HepG2 (cell line): ENCODE results near the gene NEDD8. TPM values are rescaled to one million over a fixed set of nuclear protein-coding genes. Genes with fewer than 3 reads are reported as not detected.

Experiments
- ATM ChIP-seq: fragments of 450-650 bp; IDR thresholded peaks from 2 replicates; pipeline ENCODE4 v1.7.1; 2017; ENCODE audit warnings: mild to moderate bottlenecking, borderline replicate concordance
- CERS6 ChIP-seq: sonication (generic); formaldehyde crosslinking; IDR thresholded peaks from 2 replicates; pipeline ENCODE4 v1.5.0; 2020; ENCODE audit warnings: missing genetic modification reagents
- DPF2 ChIP-seq: sonication (generic); formaldehyde crosslinking; IDR thresholded peaks from 2 replicates; pipeline ENCODE4 v1.4.0; 2020; ENCODE audit warnings: mild to moderate bottlenecking, low read depth, missing genetic modification reagents, borderline replicate concordance
- E2F1 ChIP-seq: sonication (generic); formaldehyde crosslinking; IDR thresholded peaks from 2 replicates; pipeline ENCODE4 v1.5.0; 2020; ENCODE audit warnings: missing genetic modification reagents
- E2F2 ChIP-seq: sonication (generic); formaldehyde crosslinking; IDR thresholded peaks from 2 replicates; pipeline ENCODE4 v1.4.0; 2020; ENCODE audit warnings: missing genetic modification reagents, borderline replicate concordance
- MAFK ChIP-seq, 2 experiments: IDR thresholded peaks in 1 of 2; conservative IDR thresholded peaks in 1 of 2; 2 replicates each; pipeline ENCODE4 v1.6.1; 2011; ENCODE audit warnings: improper control_type of control experiment in 2 of 2, low read length in 2 of 2
- MED1 ChIP-seq: sonication (generic); formaldehyde crosslinking; IDR thresholded peaks from 2 replicates; pipeline ENCODE4 v1.4.0; 2020; ENCODE audit warnings: missing genetic modification reagents
- MZF1 ChIP-seq: sonication (generic); formaldehyde crosslinking; IDR thresholded peaks from 2 replicates; pipeline ENCODE4 v1.8.1; 2023; ENCODE audit warnings: mild to moderate bottlenecking, missing genetic modification reagents, borderline replicate concordance
- NFE2L1 ChIP-seq: sonication (generic); formaldehyde crosslinking; IDR thresholded peaks from 2 replicates; pipeline ENCODE4 v1.4.0; 2020; ENCODE audit warnings: missing genetic modification reagents, mild to moderate bottlenecking, borderline replicate concordance
- NR0B2 ChIP-seq: sonication (generic); formaldehyde crosslinking; IDR thresholded peaks from 2 replicates; pipeline ENCODE4 v1.4.0; 2020; ENCODE audit warnings: mild to moderate bottlenecking, missing genetic modification reagents
- POLR2AphosphoS2 ChIP-seq: IDR thresholded peaks from 2 replicates; pipeline ENCODE4 v1.6.1; 2011; ENCODE audit warnings: low read depth, low read length, improper control_type of control experiment
- REXO4 ChIP-seq: sonication (generic); formaldehyde crosslinking; IDR thresholded peaks from 2 replicates; pipeline ENCODE4 v1.8.0; 2022; ENCODE audit warnings: missing genetic modification reagents, mild to moderate bottlenecking, borderline replicate concordance
- SNAI1 ChIP-seq: sonication (generic); formaldehyde crosslinking; IDR thresholded peaks from 2 replicates; pipeline ENCODE4 v1.5.0; 2020; ENCODE audit warnings: mild to moderate bottlenecking, missing genetic modification reagents, borderline replicate concordance
- THAP7 ChIP-seq: sonication (generic); formaldehyde crosslinking; IDR thresholded peaks from 2 replicates; pipeline ENCODE4 v1.8.1; 2023; ENCODE audit warnings: mild to moderate bottlenecking, missing genetic modification reagents
- ZFAT ChIP-seq: sonication (generic); formaldehyde crosslinking; conservative IDR thresholded peaks from 2 replicates; pipeline ENCODE4 v1.8.1; 2023; ENCODE audit warnings: missing genetic modification reagents, inconsistent platforms
- ZFX ChIP-seq: sonication (generic); formaldehyde crosslinking; IDR thresholded peaks from 2 replicates; pipeline ENCODE4 v1.4.0; 2020; ENCODE audit warnings: mild to moderate bottlenecking, low read depth, missing genetic modification reagents, moderate library complexity
- ZFY ChIP-seq: sonication (generic); formaldehyde crosslinking; IDR thresholded peaks from 2 replicates; pipeline ENCODE4 v1.4.0; 2020; ENCODE audit warnings: missing genetic modification reagents
- ZNF180 ChIP-seq: sonication (generic); formaldehyde crosslinking; IDR thresholded peaks from 2 replicates; pipeline ENCODE4 v1.4.0; 2020; ENCODE audit warnings: low read depth, missing genetic modification reagents, borderline replicate concordance
- ZNF264 ChIP-seq: sonication (generic); formaldehyde crosslinking; IDR thresholded peaks from 2 replicates; pipeline ENCODE4 v1.4.0; 2020; ENCODE audit warnings: missing genetic modification reagents
- ZNF614 ChIP-seq: IDR thresholded peaks from 2 replicates; pipeline ENCODE4 v1.6.1; 2018; ENCODE audit warnings: missing biosample characterization, missing genetic modification reagents, inconsistent platforms, borderline replicate concordance
- ZSCAN20 ChIP-seq: sonication (generic); formaldehyde crosslinking; IDR thresholded peaks from 2 replicates; pipeline ENCODE4 v1.4.0; 2020; ENCODE audit warnings: missing genetic modification reagents, mild to moderate bottlenecking, borderline replicate concordance
- ZSCAN5A ChIP-seq: sonication (generic); formaldehyde crosslinking; IDR thresholded peaks from 2 replicates; pipeline ENCODE4 v1.8.0; 2022; ENCODE audit warnings: mild to moderate bottlenecking, missing genetic modification reagents, borderline replicate concordance
- polyA plus RNA-seq, 8 experiments: library from polyadenylated mRNA; depleted of rRNA in 3 of 8; stranded (reverse) in 7 of 8; unstranded in 1 of 8; fragments of >200 nt; fragmentation: Illumina TruSeq in 4 of 8; extraction: Trizol in 4 of 8; gene quantifications; 2 replicates each; pipeline versions ENCODE4 v1.2.1 to v1.2.3, GENCODE V29; 2011 to 2016; ENCODE audit warnings: low read depth in 4 of 8, missing spikeins in 1 of 8, mixed read lengths in 1 of 8; ENCODE audit not compliant: insufficient read depth in 1 of 8
- total RNA-seq, 5 experiments: library from RNA; depleted of rRNA; stranded (reverse); fragments of >200 nt; fragmentation: Illumina TruSeq; extraction: Trizol; gene quantifications; 2 replicates each; pipeline ENCODE4 v1.2.3, GENCODE V29; 2016; ENCODE audit warnings: low read depth in 1 of 5

NEDD8 gene
- total and polyA plus RNA-seq, 2 of the 13 experiments (the other 11 are each of a cell fraction or from before 2014, with no cell fraction given) = 535 to 713 TPM

GRCh38 chr14:24232645-24233537, 724 bp upstream of the NEDD8 start, which contains the start of gene GMPR2 (continued):
- TF ChIP-seq ZSCAN20 (CRISPR knock-in tag) = peak; percentile 74; the same call in 1 of the 2 replicates
- no peak; the same call in 1 of the 2 replicates for TF ChIP-seq ZFAT (CRISPR knock-in tag)
- TF ChIP-seq ZSCAN5A (CRISPR knock-in tag) = no peak; the same call in 1 of the 2 replicates
- peak; percentile 58; the same call in 1 of the 2 replicates for TF ChIP-seq ZNF614 (CRISPR knock-in tag)
- TF ChIP-seq REXO4 (CRISPR knock-in tag) = peak; percentile 16; the same call in 1 of the 2 replicates
- TF ChIP-seq MED1 (CRISPR knock-in tag) = peak; percentile 82
- peak; percentile 99 for TF ChIP-seq SNAI1 (CRISPR knock-in tag)
- peak; percentile 53; the same call in 1 of the 2 replicates for TF ChIP-seq MZF1 (CRISPR knock-in tag)
- peak; percentile 98 for TF ChIP-seq ZFY
- TF ChIP-seq MAFK (conservative IDR thresholded peaks at IDR 0.05 in 1 of 2, IDR thresholded peaks at IDR 0.05 in 1 of 2; ENCODE audit: low read length in 2 of 2) = no peak
- peak; percentile 64; the same call in 1 of the 2 replicates for TF ChIP-seq NFE2L1 (CRISPR knock-in tag)
- peak; percentile 90 for TF ChIP-seq ZNF264
- peak; percentile 82 for TF ChIP-seq NR0B2 (CRISPR knock-in tag)
- peak; percentile 89 for TF ChIP-seq E2F1 (CRISPR knock-in tag)
- TF ChIP-seq CERS6 = peak; percentile 91; the same call in 1 of the 2 replicates
- peak; percentile 93; the same call in 1 of the 2 replicates for TF ChIP-seq ZNF180 (CRISPR knock-in tag)
- TF ChIP-seq THAP7 (CRISPR knock-in tag) = peak; percentile 76
- peak; percentile 96 for TF ChIP-seq ZFX
- peak; percentile 86; the same call in 1 of the 2 replicates for TF ChIP-seq DPF2 (CRISPR knock-in tag)
- no peak for TF ChIP-seq POLR2AphosphoS2
- no peak for TF ChIP-seq ATM
- peak; percentile 93; the same call in 1 of the 2 replicates for TF ChIP-seq E2F2
